Kidney epithelial cell (primary cell): ENCODE measurements around the gene CPLANE2. TPM values are rescaled to one million over a fixed set of nuclear protein-coding genes. Genes with fewer than 3 reads are reported as not detected.

Experiments
- DNase-seq: peaks from one replicate; pipeline ENCODE4 v3.0.0-alpha.2; 2010; ENCODE audit warnings: low read depth
- H3K27me3 ChIP-seq: 2 replicates; pipeline ENCODE4 v1.6.0; 2011; ENCODE audit warnings: low read length; ENCODE audit not compliant: control insufficient read depth, insufficient read depth
- H3K36me3 ChIP-seq: 2 replicates; pipeline ENCODE4 v1.5.1; 2011; ENCODE audit warnings: low read length; ENCODE audit not compliant: control insufficient read depth, insufficient read depth
- H3K4me3 ChIP-seq: 2 replicates; pipeline ENCODE4 v1.5.1; 2011; ENCODE audit warnings: low read depth, mild to moderate bottlenecking, control low read depth, low read length
- CTCF ChIP-seq: IDR thresholded peaks from 2 replicates; pipeline ENCODE4 v1.5.1; 2011; ENCODE audit warnings: mild to moderate bottlenecking, moderate library complexity, low read length, control low read depth, inconsistent platforms; ENCODE audit not compliant: insufficient read depth, poor library complexity, severe bottlenecking
- total RNA-seq: library from RNA; depleted of rRNA; stranded (reverse); fragments of >200 nt; gene quantifications from 2 replicates; pipeline ENCODE4 v1.2.3, GENCODE V29; 2015

The CPLANE2 gene
- total RNA-seq, 1 donor from 2014 or later = 3.5 TPM

- Histone ChIP-seq H3K4me3 (peak overlapping the region; percentile 64), H3K27me3 (no peaks in the 10 kb centered on the region), H3K36me3 (no peaks in the 10 kb centered on the region)
- no peak for TF ChIP-seq CTCF
- no peak for DNase-seq
Measured at GRCh38 chr1:16237343-16237830, 404 bp upstream of the CPLANE2 start.

GRCh38 chr1:16235944-16236510 is 956 bp downstream of the CPLANE2 start:
- H3K27me3 ChIP-seq = no peaks in the 10 kb centered on the region
- DNase-seq = no peak
- peak overlapping the region; percentile 64 for H3K4me3 ChIP-seq
- no peaks in the 10 kb centered on the region for H3K36me3 ChIP-seq
- TF ChIP-seq CTCF = peak; percentile 22

- DNase-seq = no peak
- TF ChIP-seq CTCF = no peak
- H3K4me3 ChIP-seq = no peak overlapping the region
- no peaks in the 10 kb centered on the region for H3K27me3 ChIP-seq
- H3K36me3 ChIP-seq = no peaks in the 10 kb centered on the region
Measured at GRCh38 chr1:16235347-16235746, 1.6 kb downstream of the CPLANE2 start.

- Histone ChIP-seq H3K4me3 (no peak overlapping the region), H3K27me3 (peaks cover 3% of the 10 kb centered on the region), H3K36me3 (no peaks in the 10 kb centered on the region)
- TF ChIP-seq CTCF = no peak
- no peak for DNase-seq
Measured at GRCh38 chr1:16233431-16233830, 3.6 kb downstream of the CPLANE2 start.

- H3K4me3 ChIP-seq = no peak overlapping the region
- no peaks in the 10 kb centered on the region for H3K36me3 ChIP-seq
- H3K27me3 ChIP-seq = peaks cover 14% of the 10 kb centered on the region
- no peak for DNase-seq
- TF ChIP-seq CTCF = no peak
Measured at GRCh38 chr1:16232316-16232710, 4.7 kb downstream of the CPLANE2 start.
